IMR-90 (cell line): ENCODE data around the gene CYYR1. TPM values are rescaled to one million over a fixed set of nuclear protein-coding genes. Genes with fewer than 3 reads are reported as not detected.

ENCODE experiments used
- ATAC-seq: fragments of 200-7000 bp; cut with Tn5 transposase; 2 replicates; pipeline ENCODE4 v1.9.1; 2020; ENCODE audit warnings: low read depth, mild to moderate bottlenecking, moderate library complexity
- BruUV-seq: library from RNA; stranded (reverse); fragments of 400-500 nt; replicated peaks from 2 replicates; lab custom pipeline; 2021; lab: Mats Ljungman, UMichigan
- CTCF ChIA-PET: fragments of 300-600 bp; formaldehyde crosslinking; extraction: SDS; loops from one replicate; lab custom pipeline; 2021; ENCODE audit warnings: antibody characterized with exemption; lab: Yijun Ruan, JAX
- POLR2A ChIA-PET: fragments of 300-600 bp; sonication (Branson Sonifier 250); formaldehyde crosslinking; loops from one replicate; lab custom pipeline; 2022; ENCODE audit warnings: antibody characterized with exemption; ENCODE audit not compliant: unreplicated experiment; lab: Charles Lee
- DNase-seq: peaks from one replicate; pipeline ENCODE4 v3.0.0; 2013
- H2AFZ ChIP-seq: replicated peaks from 2 replicates; pipeline ENCODE3; 2013; ENCODE audit warnings: low read length, mild to moderate bottlenecking; ENCODE audit not compliant: poor library complexity
- H2AK5ac ChIP-seq: 2 replicates; pipeline ENCODE4 v1.6.1; 2013; ENCODE audit warnings: low read depth, low read length, inconsistent platforms
- H2AK9ac ChIP-seq: replicated peaks from 2 replicates; pipeline ENCODE3; 2013; ENCODE audit warnings: mild to moderate bottlenecking, low read depth, low read length, moderate library complexity; ENCODE audit not compliant: poor library complexity
- H2BK120ac ChIP-seq: 2 replicates; pipeline ENCODE4 v1.6.1; 2013; ENCODE audit warnings: low read depth, low read length, inconsistent platforms
- H2BK15ac ChIP-seq: 3 replicates; pipeline ENCODE4 v1.6.1; 2013; ENCODE audit warnings: low read depth, low read length, inconsistent platforms
- H2BK20ac ChIP-seq: 2 replicates; pipeline ENCODE4 v1.6.1; 2013; ENCODE audit warnings: low read depth, mild to moderate bottlenecking, inconsistent platforms, low read length, moderate library complexity
- H2BK5ac ChIP-seq: 2 replicates; pipeline ENCODE4 v1.6.1; 2013; ENCODE audit warnings: mild to moderate bottlenecking, low read depth, low read length, inconsistent platforms; ENCODE audit not compliant: poor library complexity, severe bottlenecking
- H3K14ac ChIP-seq: replicated peaks from 2 replicates; pipeline ENCODE4 v1.6.1; 2013; ENCODE audit warnings: low read depth, low read length, inconsistent platforms
- H3K18ac ChIP-seq: 2 replicates; pipeline ENCODE4 v1.6.1; 2013; ENCODE audit warnings: low read depth, low read length, control low read depth
- H3K23ac ChIP-seq: 2 replicates; pipeline ENCODE4 v1.6.1; 2013; ENCODE audit warnings: low read depth, low read length, inconsistent platforms
- H3K27ac ChIP-seq: 2 replicates; pipeline ENCODE4 v1.5.1; 2013; ENCODE audit warnings: mild to moderate bottlenecking, control low read depth, low read length; ENCODE audit not compliant: insufficient read depth
- H3K27me3 ChIP-seq: 2 replicates; pipeline ENCODE4 v1.6.1; 2013; ENCODE audit warnings: low read length; ENCODE audit not compliant: control insufficient read depth, insufficient read depth
- H3K36me3 ChIP-seq: 2 replicates; pipeline ENCODE4 v1.6.1; 2013; ENCODE audit warnings: low read length, mixed read lengths; ENCODE audit not compliant: control insufficient read depth, insufficient read depth
- H3K4ac ChIP-seq: 2 replicates; pipeline ENCODE4 v1.6.1; 2013; ENCODE audit warnings: low read depth, low read length, inconsistent platforms
- H3K4me1 ChIP-seq: 2 replicates; pipeline ENCODE4 v1.6.1; 2013; ENCODE audit warnings: low read length, mixed read lengths; ENCODE audit not compliant: control insufficient read depth, insufficient read depth
- H3K4me2 ChIP-seq: 2 replicates; pipeline ENCODE4 v1.6.1; 2013; ENCODE audit warnings: low read depth, mild to moderate bottlenecking, control low read depth, low read length, moderate library complexity
- H3K4me3 ChIP-seq: 2 replicates; pipeline ENCODE4 v1.5.1; 2013; ENCODE audit warnings: low read depth, mild to moderate bottlenecking, control low read depth, low read length, moderate library complexity; ENCODE audit not compliant: insufficient read depth
- H3K56ac ChIP-seq: 2 replicates; pipeline ENCODE4 v1.6.1; 2013; ENCODE audit warnings: low read length, inconsistent platforms; ENCODE audit not compliant: insufficient read depth; ENCODE audit errors: extremely low read depth
- H3K79me1 ChIP-seq, 2 experiments: 2 replicates each; pipeline ENCODE4 v1.6.1; 2013; ENCODE audit warnings: low read length in 2 of 2, inconsistent platforms in 1 of 2, low read depth in 1 of 2
- H3K9ac ChIP-seq: 2 replicates; pipeline ENCODE4 v1.6.1; 2013; ENCODE audit warnings: low read depth, low read length, control low read depth
- H3K9me1 ChIP-seq: 2 replicates; pipeline ENCODE4 v1.6.1; 2013; ENCODE audit warnings: low read length, inconsistent platforms; ENCODE audit not compliant: insufficient read depth
- H3K9me3 ChIP-seq: 2 replicates; pipeline ENCODE4 v1.6.1; 2013; ENCODE audit warnings: low read length; ENCODE audit not compliant: control insufficient read depth, insufficient read depth
- H4K20me1 ChIP-seq: 2 replicates; pipeline ENCODE4 v1.6.1; 2013; ENCODE audit warnings: low read length, inconsistent platforms; ENCODE audit not compliant: insufficient read depth
- H4K5ac ChIP-seq: 2 replicates; pipeline ENCODE4 v1.6.1; 2013; ENCODE audit warnings: mild to moderate bottlenecking, low read depth, low read length, control low read depth
- H4K8ac ChIP-seq, 2 experiments: 2 replicates each; pipeline ENCODE4 v1.6.1; 2013; ENCODE audit warnings: low read depth in 2 of 2, low read length in 2 of 2, control low read depth in 1 of 2, inconsistent platforms in 1 of 2
- H4K91ac ChIP-seq: 2 replicates; pipeline ENCODE4 v1.6.1; 2013; ENCODE audit warnings: low read depth, low read length, inconsistent platforms; ENCODE audit not compliant: insufficient read depth
- MXI1 ChIP-seq: IDR thresholded peaks from 2 replicates; pipeline ENCODE4 v1.6.1; 2012; ENCODE audit warnings: low read depth, mild to moderate bottlenecking, low read length, moderate library complexity, borderline replicate concordance
- WGBS, 2 experiments: methylation state at CpG; one replicate each; pipeline versions ENCODE4 v1.1.5 to v1.1.7; 2013; ENCODE audit warnings: missing lambda C conversion rate in 2 of 2; ENCODE audit not compliant: insufficient read length in 1 of 2; ENCODE audit errors: extremely low coverage in 2 of 2; 5-methylcytosine and 5-hydroxymethylcytosine counted together
- dilution Hi-C: fragments of 300-500 bp; cut with HindIII; formaldehyde crosslinking; loops from one replicate; pipeline ENCODE4 v1.14.3; 2018; ENCODE audit warnings: low sequenced_read_pairs; ENCODE audit not compliant: unreplicated experiment
- in situ Hi-C: fragments of 300-500 bp; cut with MboI; formaldehyde crosslinking; loops from 3 replicates; pipeline ENCODE4 v1.14.3; 2019; ENCODE audit warnings: low sequenced_read_pairs, inconsistent platforms, mixed read lengths
- intact Hi-C: fragments of 100-400 bp; cut with micrococcal nuclease; formaldehyde crosslinking; loops from 2 replicates; pipeline ENCODE4 v1.10.0; 2022
- polyA plus RNA-seq, 3 experiments: library from polyadenylated mRNA; depleted of rRNA; stranded (reverse); fragments of >200 nt; gene quantifications; 2 replicates each; pipeline ENCODE4 v1.2.3, GENCODE V29; 2012; ENCODE audit warnings: low replicate concordance in 1 of 3
- total RNA-seq: library from RNA; depleted of rRNA; stranded (reverse); fragments of >200 nt; gene quantifications from 2 replicates; pipeline ENCODE4 v1.2.3, GENCODE V29; 2012

CYYR1 gene
- total and polyA plus RNA-seq, 2 of the 4 experiments (the other 2 are of a cell fraction) = not detected

DNA sequence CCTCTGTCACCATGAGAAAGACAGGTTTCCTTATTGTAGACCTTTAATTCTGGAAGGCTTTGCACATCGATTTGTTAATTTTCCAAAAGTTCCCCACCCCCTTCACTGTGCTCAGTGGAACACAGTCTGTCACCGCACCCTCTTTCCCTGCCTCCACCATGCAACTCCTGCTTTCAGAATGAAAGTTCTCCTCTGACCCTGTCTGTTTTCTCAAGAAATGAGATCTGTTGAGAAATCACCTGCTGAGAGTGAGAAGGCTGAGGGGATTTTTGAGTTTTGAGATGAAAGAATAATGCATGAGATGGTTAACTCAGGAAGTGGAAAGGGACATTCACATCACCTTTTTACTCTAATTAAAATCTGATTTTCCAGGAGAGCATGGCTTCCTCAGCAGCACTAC is 99.6 kb downstream of the CYYR1 start:
- Histone ChIP-seq H3K9ac (no peak overlapping the region), H3K27me3 (no peaks in the 10 kb centered on the region), H4K20me1 (no peaks in the 10 kb centered on the region), H2AFZ (no peak overlapping the region), H3K9me3 (no peaks in the 10 kb centered on the region), H3K4me3 (no peak overlapping the region), H4K91ac (no peak overlapping the region), H3K36me3 (no peaks in the 10 kb centered on the region), H2BK120ac (no peak overlapping the region), H3K27ac (no peak overlapping the region), H3K9me1 (no peaks in the 10 kb centered on the region), H3K56ac (no peak overlapping the region), H4K5ac (no peak overlapping the region), H3K4me1 (no peaks in the 10 kb centered on the region), H3K4ac (no peak overlapping the region), H2BK20ac (no peak overlapping the region), H4K8ac (no peak overlapping the region), H2BK15ac (no peak overlapping the region), H2AK9ac (no peak overlapping the region), H2BK5ac (no peak overlapping the region), H2AK5ac (no peak overlapping the region), H3K4me2 (no peak overlapping the region), H3K14ac (no peak overlapping the region), H3K18ac (no peak overlapping the region), H3K79me1 (no peaks in the 10 kb centered on the region), H3K23ac (no peak overlapping the region)
- BruUV-seq = no TSS peak
- dilution Hi-C loops (no loop called here), intact Hi-C loops (no loop called here), in situ Hi-C loops (no loop called here)
- DNase-seq = no peak
- ChIA-PET POLR2A (no interaction called here), CTCF (no interaction called here)
- no peak for TF ChIP-seq MXI1
- no CpG with 5 or more reads among the region's 2 CpGs for WGBS, 2 experiments
- no peak for ATAC-seq
